Glutamatergic neuron (in vitro differentiated cells): Measurements from ENCODE around the gene ZNRF3. TPM values are rescaled to one million over a fixed set of nuclear protein-coding genes. Genes with fewer than 3 reads are reported as not detected.
"Not testable (repeated sequence)": the region's sequence is repeated elsewhere in the genome, so short reads cannot be mapped to it uniquely, and the experiment has no call there.

Source experiments
- DNase-seq: peaks from one replicate; pipeline ENCODE4 v3.0.0; 2022
- H3K27ac Mint-ChIP-seq: one replicate; pipeline ENCODE4 v1.8.0; 2020; ENCODE audit warnings: mild to moderate bottlenecking, mixed read lengths, inconsistent platforms; ENCODE audit not compliant: unreplicated experiment
- H3K27me3 Mint-ChIP-seq: one replicate; pipeline ENCODE4 v1.8.0; 2020; ENCODE audit warnings: mild to moderate bottlenecking, moderate library complexity, mixed read lengths, inconsistent platforms; ENCODE audit not compliant: unreplicated experiment
- H3K36me3 Mint-ChIP-seq: one replicate; pipeline ENCODE4 v1.8.0; 2020; ENCODE audit warnings: mild to moderate bottlenecking, mixed read lengths, inconsistent platforms; ENCODE audit not compliant: unreplicated experiment
- H3K4me1 Mint-ChIP-seq: one replicate; pipeline ENCODE4 v1.8.0; 2020; ENCODE audit warnings: mild to moderate bottlenecking, low read depth, mixed read lengths, inconsistent platforms; ENCODE audit not compliant: unreplicated experiment
- H3K4me3 Mint-ChIP-seq: one replicate; pipeline ENCODE4 v1.8.0; 2020; ENCODE audit warnings: mild to moderate bottlenecking, mixed read lengths, inconsistent platforms; ENCODE audit not compliant: unreplicated experiment
- H3K9me3 Mint-ChIP-seq: one replicate; pipeline ENCODE4 v1.8.0; 2020; ENCODE audit warnings: mild to moderate bottlenecking, moderate library complexity, mixed read lengths, inconsistent platforms; ENCODE audit not compliant: unreplicated experiment
- total RNA-seq: library from RNA; stranded (reverse); fragmentation: NEBNext Ultra II Directional; extraction: Animal tissue kit (Norgen Biotek cat#: 25700); gene quantifications from one replicate; pipeline ENCODE4 v1.2.1, GENCODE V29; 2021; ENCODE audit not compliant: unreplicated experiment
- TF ChIP-seq, protein P1 (sequence below): fragments of 200-600 bp; sonication (generic); IDR thresholded peaks from one replicate; pipeline ENCODE4 v1.5.0; 2021; ENCODE audit not compliant: partially characterized antibody, unreplicated experiment

Gene ZNRF3
- total RNA-seq, 1 donor from 2014 or later = 8.3 TPM

DNA sequence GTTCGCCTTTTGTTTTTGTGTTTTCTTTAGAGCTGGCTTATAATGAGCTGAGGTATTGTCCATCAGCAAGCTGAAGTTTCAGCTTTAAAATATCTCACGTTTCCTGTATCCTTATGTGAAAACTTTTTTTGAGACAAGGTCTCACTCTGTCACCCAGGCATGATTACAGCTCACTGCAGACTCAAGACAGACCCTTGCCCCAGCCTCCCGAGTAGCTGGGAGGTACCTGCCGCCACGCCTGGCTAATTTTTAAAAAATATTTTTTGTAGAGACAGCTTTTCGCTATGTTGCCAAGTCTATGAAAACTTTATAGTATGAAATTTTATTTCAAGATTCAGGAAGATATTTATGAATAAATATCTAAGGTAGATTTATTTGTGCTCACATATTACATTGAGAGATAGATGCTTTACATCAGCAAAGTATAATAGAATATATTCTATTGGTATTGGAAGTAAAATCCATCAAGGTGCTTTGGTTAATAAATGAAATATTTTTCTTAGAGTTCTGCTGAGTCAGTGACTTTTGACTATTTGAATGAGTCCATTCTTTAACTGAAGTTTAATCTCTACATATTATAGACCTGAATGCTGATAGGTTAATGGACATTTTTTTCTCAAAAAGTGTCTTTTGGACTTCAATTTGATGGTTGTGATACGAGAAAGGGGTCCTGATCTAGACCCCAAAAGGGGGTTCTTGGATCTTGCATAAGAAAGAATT is 199.6 kb downstream of the ZNRF3 start:
- H3K27me3 Mint-ChIP-seq = peaks cover 4% of the 10 kb centered on the region
- no peak for DNase-seq
- TF ChIP-seq, protein P1, sequence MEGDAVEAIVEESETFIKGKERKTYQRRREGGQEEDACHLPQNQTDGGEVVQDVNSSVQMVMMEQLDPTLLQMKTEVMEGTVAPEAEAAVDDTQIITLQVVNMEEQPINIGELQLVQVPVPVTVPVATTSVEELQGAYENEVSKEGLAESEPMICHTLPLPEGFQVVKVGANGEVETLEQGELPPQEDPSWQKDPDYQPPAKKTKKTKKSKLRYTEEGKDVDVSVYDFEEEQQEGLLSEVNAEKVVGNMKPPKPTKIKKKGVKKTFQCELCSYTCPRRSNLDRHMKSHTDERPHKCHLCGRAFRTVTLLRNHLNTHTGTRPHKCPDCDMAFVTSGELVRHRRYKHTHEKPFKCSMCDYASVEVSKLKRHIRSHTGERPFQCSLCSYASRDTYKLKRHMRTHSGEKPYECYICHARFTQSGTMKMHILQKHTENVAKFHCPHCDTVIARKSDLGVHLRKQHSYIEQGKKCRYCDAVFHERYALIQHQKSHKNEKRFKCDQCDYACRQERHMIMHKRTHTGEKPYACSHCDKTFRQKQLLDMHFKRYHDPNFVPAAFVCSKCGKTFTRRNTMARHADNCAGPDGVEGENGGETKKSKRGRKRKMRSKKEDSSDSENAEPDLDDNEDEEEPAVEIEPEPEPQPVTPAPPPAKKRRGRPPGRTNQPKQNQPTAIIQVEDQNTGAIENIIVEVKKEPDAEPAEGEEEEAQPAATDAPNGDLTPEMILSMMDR = no peak
- H3K27ac Mint-ChIP-seq = peak overlapping the region; percentile 84
- peaks cover 49% of the 10 kb centered on the region for H3K4me1 Mint-ChIP-seq
- peaks cover 4% of the 10 kb centered on the region for H3K9me3 Mint-ChIP-seq
- H3K4me3 Mint-ChIP-seq = peak overlapping the region; percentile 38
- no peaks in the 10 kb centered on the region for H3K36me3 Mint-ChIP-seq

DNA sequence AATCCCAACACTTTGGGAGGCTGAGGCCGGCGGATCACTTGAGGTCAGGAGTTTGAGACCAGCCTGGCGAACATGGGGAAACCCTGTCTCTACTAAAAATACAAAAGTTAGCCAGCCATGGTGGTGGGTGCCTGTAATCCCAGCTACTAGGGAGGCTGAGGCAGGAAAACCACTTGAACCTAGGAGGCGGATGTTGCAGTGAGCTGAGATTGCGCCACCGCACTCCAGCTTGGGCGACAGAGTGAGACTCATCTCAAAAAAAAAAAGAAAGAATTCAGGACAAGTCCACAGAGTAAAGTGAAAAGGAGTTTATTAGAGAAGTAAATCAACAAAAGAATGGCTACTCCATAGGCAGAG is 200.2 kb downstream of the ZNRF3 start:
- peak overlapping the region; percentile 38 for H3K4me3 Mint-ChIP-seq
- H3K36me3 Mint-ChIP-seq, H3K9me3 Mint-ChIP-seq, DNase-seq, H3K27me3 Mint-ChIP-seq: not testable (repeated sequence)
- H3K4me1 Mint-ChIP-seq = peaks cover 44% of the 10 kb centered on the region
- H3K27ac Mint-ChIP-seq = peak overlapping the region; percentile 84

DNA sequence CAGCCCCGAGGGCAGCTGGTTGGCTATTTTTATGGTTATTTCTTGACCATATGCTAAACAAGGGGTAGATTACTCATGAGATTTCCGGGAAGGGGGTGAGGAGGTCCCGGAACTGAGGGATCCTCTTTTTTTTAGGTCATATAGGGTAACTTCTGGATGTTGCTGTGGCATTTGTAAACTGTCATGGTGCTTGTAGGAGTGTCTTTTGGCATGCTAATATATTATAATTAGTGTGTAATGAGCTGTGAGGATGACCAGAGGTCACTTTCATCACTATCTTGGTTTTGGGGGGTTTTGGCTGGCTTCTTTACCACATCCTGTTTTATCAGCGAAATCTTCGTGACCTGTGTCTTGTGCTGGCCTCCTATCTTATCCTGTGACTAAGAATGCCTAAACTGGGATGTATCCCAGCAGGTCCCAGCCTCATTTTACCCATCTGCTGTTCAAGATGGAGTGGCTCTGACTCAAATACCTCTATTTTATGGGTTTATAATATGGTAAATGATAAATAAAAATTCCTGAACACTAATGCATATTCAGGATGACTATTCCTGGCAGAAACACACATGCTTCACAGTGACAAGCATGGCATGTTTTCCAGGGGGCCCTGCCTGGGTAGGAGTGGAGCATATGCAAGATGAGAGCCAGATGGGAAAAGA is 200.7 kb downstream of the ZNRF3 start:
- Mint-ChIP-seq H3K27me3 (peaks cover 4% of the 10 kb centered on the region), H3K4me1 (peaks cover 42% of the 10 kb centered on the region), H3K9me3 (peaks cover 4% of the 10 kb centered on the region), H3K36me3 (no peaks in the 10 kb centered on the region), H3K4me3 (peak overlapping the region; percentile 38), H3K27ac (peak overlapping the region; percentile 84)
- TF ChIP-seq, protein P1 = no peak
- no peak for DNase-seq

DNA sequence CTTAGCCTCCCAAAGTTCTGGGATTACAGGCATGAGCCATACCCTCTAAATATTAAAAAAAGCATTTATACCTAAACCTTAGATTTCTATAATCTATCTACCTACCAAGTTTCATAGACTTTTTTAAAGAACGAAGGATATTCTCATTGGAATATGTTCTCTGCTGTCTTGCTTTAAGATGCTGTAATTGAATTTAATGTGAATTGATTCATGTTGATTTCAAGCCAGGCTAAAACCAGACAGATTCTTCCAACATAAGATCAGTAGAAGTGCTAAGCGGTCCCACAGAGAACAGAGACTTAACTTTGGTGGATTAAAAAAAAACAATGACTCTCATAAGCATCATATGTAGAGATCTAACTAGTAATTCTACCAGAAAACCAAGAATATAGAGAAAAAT is 203.6 kb downstream of the ZNRF3 start:
- TF ChIP-seq, protein P1 = no peak
- Mint-ChIP-seq H3K36me3 (no peaks in the 10 kb centered on the region), H3K27ac (no peak overlapping the region), H3K27me3 (peaks cover 2% of the 10 kb centered on the region), H3K4me3 (no peak overlapping the region), H3K4me1 (peaks cover 32% of the 10 kb centered on the region), H3K9me3 (peaks cover 1% of the 10 kb centered on the region)
- DNase-seq = no peak

DNA sequence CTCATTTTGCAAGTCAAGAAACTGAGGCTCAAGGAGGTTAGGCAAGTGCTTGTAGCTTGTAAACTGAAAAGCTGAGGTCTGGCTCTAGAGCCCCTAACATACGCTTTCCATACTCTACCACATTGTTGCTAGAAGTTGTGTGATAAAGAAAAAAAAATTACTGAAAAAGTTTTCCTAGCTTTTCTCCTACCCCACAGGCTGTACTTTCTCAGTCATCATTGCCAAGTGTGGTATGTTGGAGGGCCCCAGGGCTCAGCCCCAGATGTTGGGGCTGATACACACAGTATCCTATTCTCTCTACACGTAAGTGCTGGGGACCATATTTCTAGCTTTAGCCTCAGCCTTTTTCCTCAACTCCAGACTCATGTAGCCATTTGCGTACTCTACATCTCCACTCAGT is 205.4 kb downstream of the ZNRF3 start:
- peaks cover 1% of the 10 kb centered on the region for H3K9me3 Mint-ChIP-seq
- no peak overlapping the region for H3K27ac Mint-ChIP-seq
- H3K4me1 Mint-ChIP-seq = peaks cover 26% of the 10 kb centered on the region
- DNase-seq = no peak
- TF ChIP-seq, protein P1 = no peak
- H3K27me3 Mint-ChIP-seq = no peaks in the 10 kb centered on the region
- no peaks in the 10 kb centered on the region for H3K36me3 Mint-ChIP-seq
- H3K4me3 Mint-ChIP-seq = no peak overlapping the region
